ENCODE data around the gene A1BG. TPM values are rescaled to one million over a fixed set of nuclear protein-coding genes. Genes with fewer than 3 reads are reported as not detected.
A peak's percentile ranks its signal among the peaks of the same experiment; 100 is the strongest.

Gene A1BG
- polyA plus RNA-seq, 1 experiment = 15.5 TPM

DNA sequence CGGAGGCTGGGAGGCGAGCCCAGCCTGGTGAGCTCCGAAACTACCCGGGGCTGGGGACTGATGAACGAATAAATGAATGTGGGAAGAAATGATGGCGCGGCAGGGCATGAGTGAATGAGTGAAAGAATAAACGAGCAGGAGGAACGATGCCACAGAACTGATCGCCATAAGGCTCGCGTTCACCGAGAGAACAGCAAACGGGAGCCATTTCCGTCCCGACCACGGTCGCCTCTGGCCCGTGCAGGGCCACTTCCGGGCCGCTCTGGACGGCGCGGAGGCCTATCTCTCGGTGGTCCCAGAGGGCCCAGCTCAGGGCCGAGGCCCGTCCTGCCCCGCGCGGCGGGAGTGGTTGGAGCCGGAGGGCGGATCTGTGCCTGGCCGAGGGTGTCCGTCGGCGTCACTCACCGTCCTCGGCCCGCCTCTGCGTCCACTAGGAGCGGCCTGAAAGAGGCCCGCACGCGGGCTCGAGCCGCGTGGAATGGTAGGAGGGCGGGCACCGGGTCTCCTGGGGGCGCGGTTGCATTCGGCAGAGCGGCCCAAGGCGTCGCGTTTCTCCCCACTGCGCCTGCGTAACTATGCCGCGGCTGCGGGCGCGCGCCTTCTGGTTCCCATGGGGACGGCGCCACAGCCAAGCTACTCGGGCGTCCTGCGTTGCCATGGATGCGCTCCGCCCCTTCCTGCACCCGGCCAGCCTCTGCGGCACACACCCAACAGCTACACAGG is 9.1 kb upstream of the A1BG start, which contains the start of gene ZNF497:
TSS of gene ZNF497 (minus strand) at position 480 of the 723 bp plus-strand sequence. CDS start 5,116 bp downstream, outside the sequence.
- Histone ChIP-seq H3K27me3 (ENCODE audit: control insufficient read depth, insufficient read depth, low read length) (no peaks in the 10 kb centered on the region), H3K4me3 (ENCODE audit: low read depth, low read length) (peak within 1 kb of the TSS; percentile 48)
- CTCF ChIA-PET = interaction anchor here (1.2 to 1.3 kb wide), 4 partner anchors 11 to 158 kb away, joined by 3 to 5 read pairs (median 3); partner anchors contain the start of gene ZBTB45

DNA sequence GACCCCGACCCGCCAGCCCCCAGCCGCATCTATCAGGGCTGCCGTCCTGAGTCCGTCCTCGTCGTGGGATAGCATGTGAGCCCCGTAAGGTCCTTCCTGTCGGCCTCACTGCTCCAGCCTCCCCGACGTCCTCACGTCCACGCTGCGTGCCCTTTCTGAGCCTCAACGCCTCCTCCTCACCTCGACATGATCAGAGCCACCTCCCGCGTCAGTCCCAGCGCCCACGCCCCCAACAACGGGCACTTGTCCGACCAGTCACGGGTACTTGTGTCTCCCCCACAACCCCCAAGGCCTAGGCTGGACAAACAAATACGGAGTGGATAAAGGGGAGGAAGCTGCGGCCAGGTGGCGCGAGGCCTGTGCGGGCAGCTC is 8.6 kb upstream of the A1BG start:
- H3K27me3 ChIP-seq (ENCODE audit: control insufficient read depth, insufficient read depth, low read length) = no peaks in the 10 kb centered on the region; the same call in 1 of the 2 replicates
- peak overlapping the region; percentile 48 for H3K4me3 ChIP-seq (ENCODE audit: low read depth, low read length)
- ChIA-PET CTCF (interaction anchor here (1.2 to 1.3 kb wide), 3 partner anchors 12 to 158 kb away, joined by 3 to 5 read pairs (median 3); partner anchors contain the start of gene ZBTB45), POLR2A (no interaction called here)
- TF ChIP-seq, protein P1, sequence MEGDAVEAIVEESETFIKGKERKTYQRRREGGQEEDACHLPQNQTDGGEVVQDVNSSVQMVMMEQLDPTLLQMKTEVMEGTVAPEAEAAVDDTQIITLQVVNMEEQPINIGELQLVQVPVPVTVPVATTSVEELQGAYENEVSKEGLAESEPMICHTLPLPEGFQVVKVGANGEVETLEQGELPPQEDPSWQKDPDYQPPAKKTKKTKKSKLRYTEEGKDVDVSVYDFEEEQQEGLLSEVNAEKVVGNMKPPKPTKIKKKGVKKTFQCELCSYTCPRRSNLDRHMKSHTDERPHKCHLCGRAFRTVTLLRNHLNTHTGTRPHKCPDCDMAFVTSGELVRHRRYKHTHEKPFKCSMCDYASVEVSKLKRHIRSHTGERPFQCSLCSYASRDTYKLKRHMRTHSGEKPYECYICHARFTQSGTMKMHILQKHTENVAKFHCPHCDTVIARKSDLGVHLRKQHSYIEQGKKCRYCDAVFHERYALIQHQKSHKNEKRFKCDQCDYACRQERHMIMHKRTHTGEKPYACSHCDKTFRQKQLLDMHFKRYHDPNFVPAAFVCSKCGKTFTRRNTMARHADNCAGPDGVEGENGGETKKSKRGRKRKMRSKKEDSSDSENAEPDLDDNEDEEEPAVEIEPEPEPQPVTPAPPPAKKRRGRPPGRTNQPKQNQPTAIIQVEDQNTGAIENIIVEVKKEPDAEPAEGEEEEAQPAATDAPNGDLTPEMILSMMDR (IDR thresholded peaks at IDR 0.05; ENCODE audit: insufficient read depth, low read depth, low read length) = 0 out of 2 replicates have a peak, but pooled peaks have one; percentile 11
- DNase-seq (ENCODE audit: low read depth) = no peak
- H3K36me3 ChIP-seq (ENCODE audit: control insufficient read depth, insufficient read depth, low read length) = no peaks in the 10 kb centered on the region

More for the DNA sequence above, 9.1 kb upstream of the A1BG start, which contains the start of gene ZNF497:
- peak; percentile 82 for DNase-seq (ENCODE audit: low read depth)
- POLR2A ChIA-PET = interaction anchor here (0.5 to 0.6 kb wide), 2 partner anchors 20 to 32 kb away, joined by 3 to 9 read pairs; no protein-coding TSS in a partner anchor
- no peaks in the 10 kb centered on the region for H3K36me3 ChIP-seq (ENCODE audit: control insufficient read depth, insufficient read depth, low read length)
- TF ChIP-seq, protein P1 (IDR thresholded peaks at IDR 0.05; ENCODE audit: insufficient read depth, low read depth, low read length) = no peak

DNA sequence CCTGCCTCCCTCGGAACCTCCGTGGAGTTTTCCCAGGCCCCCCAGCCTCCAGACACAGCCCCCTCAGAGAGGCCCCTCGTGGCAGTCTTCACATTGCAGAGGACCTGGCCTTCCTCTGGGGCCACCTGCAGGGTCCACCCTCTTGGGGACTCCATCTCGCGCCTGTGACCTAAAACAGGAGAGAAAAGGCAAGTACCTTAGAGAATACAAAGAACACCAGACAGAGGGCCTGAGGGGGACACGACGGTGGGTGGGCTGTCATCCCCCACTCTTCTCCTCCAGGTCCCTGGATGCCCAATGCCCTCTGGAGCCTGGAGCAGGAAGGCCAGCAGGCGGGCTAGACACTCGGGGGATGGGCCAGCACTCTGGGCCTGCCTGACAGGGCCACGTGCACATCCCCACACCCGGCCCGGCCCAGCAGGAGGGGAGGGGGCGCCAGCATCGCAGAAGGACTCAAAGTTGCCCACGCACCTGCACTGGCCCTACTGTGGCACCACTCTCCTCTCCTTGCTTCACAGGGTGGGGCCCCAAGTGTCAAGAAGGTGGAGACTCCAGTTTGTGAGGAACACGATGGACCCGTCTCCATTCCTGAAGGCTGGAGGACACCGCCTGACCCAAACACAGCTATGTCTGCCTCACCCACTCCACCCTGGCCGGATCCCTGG is 4.3 kb upstream of the A1BG start:
- POLR2A ChIA-PET = no interaction called here

DNA sequence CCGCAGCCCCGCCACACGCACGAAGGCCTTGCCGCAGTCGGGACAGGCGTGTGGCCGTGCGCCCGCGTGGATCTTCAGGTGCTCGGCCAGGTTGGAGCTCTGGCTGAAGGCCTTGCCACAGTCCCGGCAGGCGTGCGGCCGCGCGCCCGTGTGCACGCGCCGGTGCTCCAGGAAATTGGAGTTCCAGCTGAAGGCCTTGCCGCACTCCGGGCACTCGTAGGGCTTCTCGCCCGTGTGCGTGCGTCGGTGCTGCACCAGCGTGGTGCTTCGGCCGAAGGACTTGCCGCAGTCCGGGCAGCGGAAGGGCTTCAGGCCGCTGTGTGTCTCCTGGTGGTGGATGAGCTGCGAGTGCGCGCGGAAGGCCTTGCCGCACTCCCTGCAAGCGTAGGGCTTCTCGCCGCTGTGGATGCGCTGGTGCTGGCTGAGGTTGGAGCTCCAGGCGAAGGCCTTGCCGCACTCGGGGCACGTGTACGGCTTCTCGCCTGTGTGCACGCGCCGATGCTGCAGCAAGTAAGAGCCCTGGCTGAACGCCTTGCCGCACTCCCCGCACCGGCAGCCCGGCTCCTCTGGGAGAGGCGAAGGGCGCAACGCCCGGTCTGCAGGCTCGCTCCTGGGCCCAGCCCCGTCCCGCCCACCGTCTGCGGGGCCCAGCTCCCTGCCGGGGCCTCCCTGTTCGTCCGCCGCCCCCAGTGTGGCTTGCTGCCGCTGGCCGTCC is 3.6 kb upstream of the A1BG start:
- TF ChIP-seq, protein P1 (IDR thresholded peaks at IDR 0.05; ENCODE audit: insufficient read depth, low read depth, low read length) = no peak
- ChIA-PET CTCF (no interaction called here), POLR2A (interaction anchor here (0.6 to 0.7 kb wide), 2 partner anchors 24 to 52 kb away, joined by 3 read pairs; partner anchors contain the start of genes ZNF584 and ZNF837)
- H3K27me3 ChIP-seq (ENCODE audit: control insufficient read depth, insufficient read depth, low read length) = no peaks in the 10 kb centered on the region; the same call in 1 of the 2 replicates
- no peak for DNase-seq (ENCODE audit: low read depth)
- peaks cover 8% of the 10 kb centered on the region for H3K36me3 ChIP-seq (ENCODE audit: control insufficient read depth, insufficient read depth, low read length)
- H3K4me3 ChIP-seq (ENCODE audit: low read depth, low read length) = peak overlapping the region; percentile 29

More for the DNA sequence above, 4.3 kb upstream of the A1BG start:
- Histone ChIP-seq H3K36me3 (ENCODE audit: control insufficient read depth, insufficient read depth, low read length) (peaks cover 2% of the 10 kb centered on the region), H3K27me3 (ENCODE audit: control insufficient read depth, insufficient read depth, low read length) (no peaks in the 10 kb centered on the region; the same call in 1 of the 2 replicates), H3K4me3 (ENCODE audit: low read depth, low read length) (no peak overlapping the region)
- TF ChIP-seq, protein P1 (IDR thresholded peaks at IDR 0.05; ENCODE audit: insufficient read depth, low read depth, low read length) = no peak
- DNase-seq (ENCODE audit: low read depth) = no peak
- CTCF ChIA-PET = no interaction called here
